GM18867 (cell line): Measurements from ENCODE around the gene CCL13.

Source experiments
- ATAC-seq: cut with Tn5 transposase; IDR thresholded peaks from one replicate; pipeline ENCODE4 v1.9.1; 2021; ENCODE audit warnings: mild to moderate bottlenecking, moderate library complexity; ENCODE audit not compliant: unreplicated experiment

The CCL13 gene

DNA sequence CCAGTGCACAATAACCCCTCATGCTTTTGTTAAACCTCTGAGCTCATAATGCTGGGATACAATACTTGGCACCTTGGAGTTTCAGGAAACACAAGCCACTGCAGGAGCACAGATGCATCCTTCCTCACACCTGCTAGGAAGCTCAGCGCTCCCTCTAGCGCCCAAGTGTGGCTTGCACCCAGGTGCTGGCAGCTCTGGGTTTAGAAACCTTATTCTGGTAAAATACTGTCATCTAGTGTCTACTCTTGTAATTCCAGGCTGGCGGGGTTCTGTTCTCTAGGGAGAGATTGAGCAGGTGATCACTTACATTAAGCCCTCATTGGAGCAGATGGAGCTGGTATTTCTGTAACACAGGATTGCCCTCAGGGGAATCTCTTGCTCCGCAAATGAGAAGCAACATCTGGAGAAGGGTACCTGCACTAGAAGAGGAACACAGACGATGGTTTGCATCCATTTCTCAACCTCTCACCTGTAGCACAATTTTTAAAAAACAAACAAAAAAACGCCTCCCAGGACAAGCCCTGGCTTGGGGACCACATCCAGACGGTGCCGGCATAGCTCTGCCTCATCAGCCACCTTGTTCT, 5.3 kb downstream of the CCL13 start:
- ATAC-seq = peak; percentile 65

DNA sequence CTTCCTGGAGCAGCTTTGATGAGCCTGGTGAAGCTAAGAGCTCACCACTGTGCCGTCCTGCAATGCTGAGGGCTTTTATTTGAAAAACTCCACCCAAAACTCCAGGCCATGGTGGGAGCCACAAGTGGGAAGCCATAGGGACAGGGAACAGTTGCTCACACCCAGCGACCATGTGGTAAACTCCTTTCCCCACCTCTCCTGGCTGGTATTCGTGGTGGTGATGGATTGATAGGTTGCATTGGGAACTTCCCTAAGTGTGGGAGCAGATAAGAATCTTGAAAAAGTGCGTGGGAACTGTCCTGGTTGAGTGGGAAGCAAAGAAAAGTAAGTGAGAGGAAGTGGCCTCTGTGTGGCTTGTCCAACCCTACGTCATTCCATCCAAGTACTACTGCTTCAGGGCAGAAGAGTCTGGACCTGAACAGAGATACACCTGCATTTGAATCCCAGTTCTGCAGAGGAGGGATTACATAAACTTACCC, 6.9 kb downstream of the CCL13 start, which contains the start of gene CCL1:
Gene CCL1 (minus strand): TSS at position 51 of the 479 bp plus-strand sequence. CDS start 72 bp downstream, outside the sequence.
- no peak for ATAC-seq

DNA sequence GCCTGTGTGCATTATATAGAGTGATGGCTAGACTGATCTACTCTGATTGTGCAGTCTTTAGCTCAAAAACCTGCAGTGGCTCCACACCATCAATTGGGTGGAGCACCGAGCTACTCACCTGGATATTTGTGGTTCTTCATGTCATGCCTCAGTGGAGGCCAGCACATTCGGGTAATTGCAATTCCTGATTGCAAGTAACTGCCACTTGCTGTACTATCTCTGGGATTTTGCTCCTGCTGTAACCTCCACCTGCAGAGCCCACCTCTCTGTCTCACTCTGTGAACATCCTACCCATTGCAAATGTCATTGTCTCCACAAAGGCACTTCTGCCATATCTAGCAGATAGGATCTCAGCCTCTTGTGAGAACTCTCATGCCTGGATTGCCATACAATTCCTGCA, 8.5 kb downstream of the CCL13 start:
- no peak for ATAC-seq

DNA sequence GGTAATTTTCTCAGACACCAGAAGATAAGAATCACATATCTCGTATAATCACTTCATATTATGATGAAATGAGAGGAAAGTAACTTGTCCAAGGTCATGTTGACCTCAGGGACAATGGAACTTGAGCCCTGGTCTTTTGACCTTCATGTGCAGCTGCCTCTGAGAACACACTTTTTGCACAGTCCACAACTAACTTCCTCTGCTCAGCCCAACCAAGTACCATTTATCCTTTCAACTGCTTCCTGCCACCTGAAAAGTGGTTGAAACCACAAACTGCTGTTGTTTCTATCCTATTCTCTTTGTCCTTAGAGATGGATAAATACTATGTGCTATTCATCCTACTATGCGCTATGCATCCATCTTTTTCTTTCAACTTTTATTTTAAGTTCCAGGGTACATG, 9.1 kb downstream of the CCL13 start:
- ATAC-seq = no peak

DNA sequence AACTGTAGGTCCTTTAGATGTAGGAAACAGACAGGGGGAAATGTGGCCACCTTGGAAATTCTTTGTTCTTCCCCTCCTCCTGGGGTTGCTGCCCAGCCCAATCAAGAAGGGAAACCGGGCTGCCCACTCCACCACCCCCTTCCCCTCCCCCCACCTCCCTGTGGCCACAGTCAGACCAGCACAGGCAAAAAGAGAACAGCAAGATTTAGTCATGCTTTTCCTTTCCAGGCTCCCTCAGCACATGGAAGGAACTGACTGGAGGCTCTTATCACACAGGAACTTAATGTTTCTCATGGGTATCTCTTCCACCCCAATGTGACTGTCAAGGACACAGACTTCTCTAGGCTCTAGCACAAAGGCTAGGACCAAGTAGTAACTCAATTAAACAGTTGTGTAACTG, 9.7 kb downstream of the CCL13 start:
- ATAC-seq = no peak

DNA sequence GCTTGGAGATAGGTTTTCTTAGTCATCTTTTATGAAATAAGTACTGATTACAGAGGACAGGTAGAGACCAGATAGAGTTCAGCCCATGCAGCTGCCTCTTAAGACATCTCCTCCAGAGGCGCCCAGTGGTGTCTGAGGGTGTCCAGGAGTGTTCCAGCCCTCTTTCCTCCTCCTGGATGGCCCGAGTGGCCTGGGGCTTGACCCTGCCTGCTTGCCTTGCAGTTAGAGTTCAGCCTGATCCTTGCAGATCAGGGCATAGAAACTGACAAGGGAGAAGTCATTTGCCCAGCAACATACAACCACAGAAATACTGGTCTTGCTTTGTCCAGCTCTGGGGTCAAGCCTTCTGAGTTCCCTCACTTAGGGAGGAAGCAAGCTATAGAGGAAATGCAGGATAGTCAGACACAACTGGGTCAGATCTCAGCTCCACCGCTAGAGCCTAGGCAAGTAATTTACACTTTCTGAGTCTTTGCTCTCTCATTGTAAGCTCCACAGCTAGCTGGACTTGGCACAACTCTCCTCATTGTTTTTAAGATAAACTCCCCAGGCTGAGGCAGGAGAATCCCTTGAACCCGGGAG, 10.3 kb downstream of the CCL13 start:
- no peak for ATAC-seq

DNA sequence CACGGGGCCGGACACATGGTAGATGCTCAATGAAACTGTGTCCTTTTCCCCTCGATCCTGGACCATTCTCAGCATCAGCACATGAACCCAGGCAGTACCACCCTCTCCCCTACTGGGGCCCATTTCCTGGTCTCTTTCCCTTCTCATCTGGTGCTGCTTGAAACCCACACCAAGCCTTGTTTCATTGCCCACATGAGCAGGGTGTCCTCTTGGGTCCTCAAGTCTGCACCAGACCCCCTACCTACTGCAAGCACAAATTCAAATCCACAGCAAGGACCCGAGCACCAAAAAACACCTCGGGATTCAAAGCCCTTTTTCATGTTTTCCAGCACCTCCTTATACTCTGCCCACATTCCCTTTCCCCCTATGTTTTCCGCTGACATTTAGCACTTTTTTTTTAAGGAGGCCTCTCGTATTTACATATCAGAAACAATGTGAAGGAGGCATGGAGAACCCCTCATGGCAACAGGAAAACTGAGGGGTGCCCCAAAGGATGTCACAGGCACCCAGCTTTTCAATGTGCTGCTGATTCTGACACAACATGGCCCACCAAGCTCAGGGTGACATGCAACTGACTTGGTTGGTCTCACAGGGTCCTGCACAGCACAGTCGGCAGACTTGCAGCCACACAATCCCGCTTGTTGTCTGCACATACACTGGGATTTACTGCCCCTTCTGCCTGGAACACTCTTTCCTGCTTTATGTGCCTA, 11.4 kb downstream of the CCL13 start:
- no peak for ATAC-seq

DNA sequence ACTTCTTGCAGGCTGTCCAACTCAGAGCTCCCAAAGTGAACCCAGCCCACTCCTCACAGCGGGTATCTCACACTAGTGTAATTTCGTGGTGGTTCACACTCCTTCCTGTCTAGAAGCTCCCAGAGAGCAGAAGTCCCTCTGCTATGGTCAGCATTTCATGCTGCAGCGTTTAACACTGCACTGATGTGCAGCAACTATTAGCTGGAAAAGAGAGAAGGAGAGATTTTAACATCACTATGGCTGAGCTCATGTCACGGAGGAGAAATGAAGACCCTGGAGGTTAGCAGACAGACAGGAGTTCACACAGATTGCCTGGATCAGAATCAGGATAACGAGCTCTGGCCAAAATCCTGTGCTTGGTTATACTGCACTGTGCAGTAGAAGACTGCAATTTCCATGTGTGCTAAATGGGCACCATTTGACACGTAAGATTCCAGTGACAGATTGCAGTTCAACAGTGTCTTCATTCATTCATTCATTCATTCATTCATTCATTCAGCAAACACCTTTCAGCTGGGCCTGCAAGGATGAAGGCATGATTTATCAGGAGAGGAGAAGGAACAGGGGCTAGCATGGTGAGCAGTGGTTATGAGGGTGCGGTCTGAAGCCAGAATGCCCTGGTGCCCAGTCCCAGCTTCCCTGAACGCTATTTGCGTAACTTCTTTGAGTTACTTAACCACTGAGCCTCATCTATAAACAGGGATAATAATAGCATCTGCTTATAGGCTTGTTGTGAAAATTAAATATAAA, 12.1 kb downstream of the CCL13 start:
- no peak for ATAC-seq

DNA sequence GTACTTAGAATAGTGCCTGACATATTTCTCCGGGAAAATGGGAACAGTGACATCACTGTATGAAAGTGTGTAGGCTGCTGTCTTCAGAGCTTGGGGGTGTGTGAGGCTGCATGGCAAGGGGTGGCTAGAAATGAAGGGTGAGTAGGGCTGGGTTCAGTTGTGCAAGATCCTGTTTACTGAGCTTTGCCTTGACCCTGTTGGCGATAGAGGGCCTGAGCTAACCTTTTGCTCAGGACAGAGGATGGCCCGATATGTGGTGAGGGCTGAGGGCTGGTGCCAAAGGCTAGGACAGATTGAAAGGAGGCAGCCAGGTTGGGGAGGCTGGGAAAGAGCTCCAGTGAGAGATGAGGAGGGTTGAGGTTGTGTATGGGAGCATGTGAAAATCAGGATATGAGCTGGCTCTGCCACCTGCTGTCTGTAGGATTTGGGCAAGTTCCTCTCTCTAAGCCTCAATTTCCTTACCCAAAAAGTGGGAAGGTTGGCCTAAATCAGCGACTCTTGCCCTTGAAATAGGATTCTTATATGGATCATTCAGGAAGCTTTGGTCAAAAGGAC, 12.7 kb downstream of the CCL13 start:
- ATAC-seq = no peak

DNA sequence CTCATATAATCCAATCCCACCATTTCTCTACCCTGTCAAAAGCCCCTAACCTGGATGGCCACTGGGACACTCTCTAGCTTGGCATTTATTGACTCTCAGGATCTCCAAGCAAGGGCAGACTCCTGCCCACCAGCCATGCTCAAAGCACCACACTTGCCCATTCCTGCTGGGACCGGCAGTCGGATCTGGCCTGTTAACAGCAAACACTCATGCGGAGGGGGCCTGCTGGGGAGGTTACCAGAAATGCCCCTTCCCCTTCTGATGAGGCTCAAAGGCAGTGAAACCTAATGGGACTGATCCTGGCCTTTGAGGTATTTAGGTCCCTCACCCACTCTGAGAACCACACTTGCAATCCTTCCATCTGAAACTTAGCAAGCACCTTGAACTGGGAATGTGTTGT, 13.3 kb downstream of the CCL13 start:
- no peak for ATAC-seq

DNA sequence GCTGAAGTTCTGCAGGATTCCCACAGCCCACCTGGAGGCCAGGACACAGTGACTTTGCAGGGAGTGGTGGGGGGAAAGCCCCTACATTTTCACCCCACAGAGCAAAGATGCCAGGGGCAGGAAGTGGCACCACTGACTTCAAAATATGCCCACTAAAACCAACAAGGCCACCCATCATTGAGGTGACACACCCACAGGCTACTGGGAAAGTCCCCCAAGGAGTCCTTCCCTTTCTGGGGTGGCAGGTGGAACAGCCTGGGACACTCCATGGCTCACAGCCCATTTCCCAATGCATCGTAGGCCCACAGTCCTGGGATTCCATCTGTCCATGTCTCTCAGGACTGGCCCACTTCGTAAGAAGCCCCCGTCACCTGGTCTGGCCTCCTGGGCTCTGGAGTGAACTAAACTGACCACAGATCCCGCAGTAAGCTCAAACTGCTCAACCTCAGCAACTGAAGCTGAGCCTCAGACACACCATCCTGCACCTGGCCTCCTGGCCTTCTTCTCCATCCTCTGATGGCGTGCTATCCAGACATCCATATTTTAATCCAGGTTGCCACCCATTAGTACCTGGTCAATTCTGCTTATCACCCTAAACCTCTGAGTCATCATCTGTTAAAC, 14.2 kb downstream of the CCL13 start:
- no peak for ATAC-seq

DNA sequence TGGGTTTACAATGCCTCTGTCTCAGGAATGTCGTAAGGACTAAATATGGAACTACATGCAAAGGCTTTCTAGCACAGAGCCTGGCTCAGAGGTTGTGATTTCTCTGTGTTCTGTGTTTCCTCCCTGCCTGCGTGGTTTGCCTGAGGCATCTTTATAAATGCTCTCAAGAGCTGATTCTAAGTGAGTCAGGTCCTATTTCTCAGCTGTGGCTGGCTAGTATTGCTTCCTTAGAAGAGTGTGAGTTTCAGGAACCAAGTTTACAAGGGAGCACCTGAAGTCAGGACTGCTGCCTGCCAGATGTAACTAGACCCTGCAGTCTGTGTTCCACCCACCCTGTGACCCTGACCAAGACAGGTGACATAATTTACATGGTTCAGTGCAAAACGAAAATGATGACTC, 14.7 kb downstream of the CCL13 start:
- ATAC-seq = peak; percentile 78

DNA sequence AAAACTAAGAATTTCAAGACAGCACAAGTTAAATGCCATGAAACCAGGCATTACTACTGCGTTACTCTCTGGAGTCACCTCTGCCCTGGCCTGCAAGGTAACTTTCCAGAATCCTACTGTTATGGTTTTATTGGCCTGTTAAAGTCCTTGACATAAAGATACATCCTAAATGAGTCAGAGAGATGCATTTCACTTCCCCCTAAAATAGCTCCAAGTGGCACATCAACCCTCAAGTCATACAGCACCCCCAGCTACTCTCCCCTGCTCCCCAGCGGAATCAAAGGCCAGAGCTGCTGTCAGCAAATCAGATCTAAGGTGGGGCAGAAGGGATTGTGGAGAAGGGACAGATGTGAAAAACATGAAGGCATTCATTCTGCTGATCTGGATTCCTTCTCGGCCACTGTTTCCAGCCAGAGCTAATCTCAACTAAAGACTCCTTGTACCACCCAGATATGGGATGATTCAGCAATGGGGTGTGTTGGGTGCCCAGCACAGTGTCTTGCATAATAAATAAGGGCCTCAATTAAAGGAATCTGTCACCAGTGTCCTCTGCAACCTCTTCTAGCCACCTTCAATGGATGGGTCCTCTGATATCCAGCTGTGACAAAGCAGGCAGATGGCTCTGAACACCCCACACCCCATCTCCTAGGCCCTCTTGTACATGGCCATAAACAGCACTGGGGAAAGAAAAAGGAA, 15.3 kb downstream of the CCL13 start:
- ATAC-seq = peak; percentile 15

DNA sequence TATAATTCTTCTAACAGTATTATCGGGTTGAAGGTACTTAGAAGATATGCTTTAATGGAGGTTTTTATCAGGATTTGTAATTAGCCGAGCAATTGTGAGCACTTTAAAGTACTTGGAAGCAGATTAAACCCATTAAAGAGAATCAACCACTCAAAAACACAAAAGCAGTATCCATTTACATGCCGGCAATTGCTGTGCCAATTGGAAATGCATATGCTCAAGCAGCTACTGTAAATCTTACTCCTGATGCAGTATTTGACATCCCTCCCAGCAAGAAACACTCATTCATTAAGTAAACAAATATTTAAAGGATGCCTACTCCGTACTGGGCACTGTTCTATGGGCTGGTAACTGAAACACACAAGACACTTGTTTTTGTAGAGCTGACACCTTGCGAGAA, 18.2 kb downstream of the CCL13 start:
- no peak for ATAC-seq

DNA sequence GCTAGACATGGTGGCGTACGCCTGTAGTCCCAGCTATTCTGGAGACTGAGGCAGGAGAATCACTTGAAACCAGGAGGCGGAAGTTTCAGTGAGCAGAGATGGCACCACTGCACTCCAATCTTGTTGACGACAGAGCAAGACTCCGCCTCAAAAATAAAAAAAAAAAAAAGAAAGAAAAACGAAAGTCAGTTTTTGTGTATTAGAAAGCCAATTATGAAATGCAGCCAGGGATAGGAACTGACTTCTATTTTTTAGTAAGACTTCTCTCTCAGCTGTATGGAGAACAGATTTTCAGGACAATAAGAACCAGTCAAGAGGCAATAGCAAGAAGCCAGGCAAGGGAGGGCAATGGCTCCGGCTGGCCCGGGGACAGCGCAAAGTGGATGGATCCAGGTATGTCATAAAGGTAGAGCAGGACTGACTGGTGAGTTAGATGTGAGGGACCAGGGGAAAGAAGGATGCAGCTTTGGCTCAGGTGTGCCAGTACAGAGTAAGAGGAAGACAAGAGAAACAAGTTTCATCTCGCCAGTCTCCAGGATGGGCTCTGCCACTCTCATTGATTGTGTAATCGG, 19.2 kb downstream of the CCL13 start:
- no peak for ATAC-seq

DNA sequence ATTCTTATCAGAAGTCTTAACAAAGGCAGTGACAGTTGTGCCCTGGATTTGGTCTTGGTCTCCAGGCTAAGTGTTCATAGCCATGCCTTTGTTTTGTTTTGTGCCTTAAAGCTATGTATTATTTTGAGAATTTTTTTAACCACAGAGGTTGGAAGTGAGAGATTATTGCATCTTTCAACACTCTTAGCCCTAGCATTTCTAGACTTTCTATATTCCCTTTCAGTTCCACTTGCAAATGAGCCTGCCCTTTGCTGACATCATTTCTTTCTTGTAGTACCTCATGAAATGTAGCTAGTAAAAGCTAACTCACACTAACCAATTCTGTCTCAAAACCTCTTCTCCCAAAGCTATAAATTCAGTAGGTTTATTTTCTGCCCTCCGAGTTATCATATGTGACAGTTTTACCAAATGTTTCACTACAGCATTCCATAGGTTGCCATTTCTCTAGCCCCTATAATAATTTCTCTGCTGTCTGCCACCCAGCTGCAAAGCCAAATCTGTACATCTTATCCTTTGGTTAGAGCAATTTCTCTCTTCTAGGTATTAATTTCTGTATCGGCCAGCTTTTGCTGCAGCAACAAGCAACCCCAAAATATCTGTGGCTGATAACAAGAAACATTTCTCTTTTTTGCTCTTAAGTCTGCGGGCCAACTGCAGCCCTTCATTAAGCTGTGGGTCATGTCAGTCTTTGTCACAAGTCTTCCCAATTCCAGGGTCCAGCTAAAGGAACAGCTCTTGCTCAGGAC, 21.0 kb downstream of the CCL13 start:
- peak; percentile 62 for ATAC-seq

DNA sequence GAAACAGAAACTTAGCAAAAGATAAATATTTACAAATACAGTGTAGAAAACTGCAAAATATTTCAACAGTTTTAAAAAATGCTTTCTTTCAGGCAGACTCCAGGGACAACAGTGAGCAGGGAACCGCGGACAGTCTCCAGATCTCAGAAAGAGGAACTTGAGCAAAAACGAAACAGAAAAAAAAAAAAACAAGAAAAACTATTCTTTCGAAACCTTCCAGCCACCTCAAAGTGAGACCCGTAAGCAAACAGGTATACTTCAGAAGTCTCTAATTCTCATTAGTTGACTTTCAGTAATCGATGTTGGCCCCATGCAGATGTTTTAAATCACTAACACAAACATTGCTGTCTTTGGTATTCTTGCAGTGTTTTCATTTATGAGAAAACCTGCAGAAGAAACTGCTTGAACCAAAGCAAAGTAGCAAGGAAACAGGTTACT, 22.4 kb downstream of the CCL13 start:
- peak; percentile 71 for ATAC-seq

DNA sequence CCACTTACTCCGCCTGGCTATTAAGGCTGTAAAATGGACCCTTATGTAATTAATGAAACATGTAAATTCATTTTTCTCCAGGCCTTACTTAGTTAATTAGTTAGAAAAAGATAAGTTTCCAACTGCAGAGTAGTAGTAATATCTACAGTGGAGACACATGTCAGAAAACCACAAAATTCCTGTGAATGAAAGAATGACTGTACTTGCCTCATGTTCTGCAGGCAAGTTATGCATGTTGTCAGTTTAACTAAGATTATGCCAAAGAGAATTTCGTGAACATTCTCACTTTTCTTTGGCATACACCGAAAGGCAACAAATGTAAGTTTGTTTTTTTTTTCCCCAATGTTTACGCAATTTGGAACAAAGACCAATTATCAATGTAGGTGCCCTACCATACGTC, 23.6 kb downstream of the CCL13 start:
- no peak for ATAC-seq

DNA sequence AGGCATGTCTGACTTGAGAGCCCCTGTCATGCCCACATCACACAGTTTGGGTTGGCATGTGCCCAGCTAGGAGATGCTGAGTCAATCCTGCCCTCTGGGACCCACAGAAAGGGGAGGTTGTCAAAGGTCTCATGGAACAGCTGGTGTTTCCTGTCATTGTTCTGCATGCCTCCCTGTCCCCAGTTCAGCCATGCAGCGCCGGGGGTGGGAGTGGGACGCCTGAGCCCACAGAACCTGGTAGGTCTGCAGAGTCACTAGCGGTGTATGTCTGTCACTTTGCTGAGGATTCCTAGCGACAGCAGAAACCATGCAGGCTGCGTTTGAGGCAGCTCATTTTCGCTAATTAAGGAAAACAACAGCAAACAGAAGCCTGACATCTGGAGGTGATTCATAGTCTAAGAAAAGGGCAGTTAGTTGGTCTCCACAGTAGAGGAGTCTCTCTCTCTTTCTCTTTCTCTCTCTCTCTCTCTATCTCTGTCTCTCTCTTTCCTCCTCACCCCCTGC, 26.4 kb downstream of the CCL13 start:
- peak; percentile 33 for ATAC-seq
